Uterus (tissue), 2 donors: Measurements from ENCODE around the gene CELA3B.
"Not testable (repeated sequence)": the region's sequence is repeated elsewhere in the genome, so short reads cannot be mapped to it uniquely, and the experiment has no call there.

Source experiments
- CTCF ChIP-seq, 4 experiments: fragments of 200-600 bp in 2 of 4; fragments of 450-650 bp in 2 of 4; sonication (generic) in 2 of 4; IDR thresholded peaks; one replicate each; pipeline ENCODE4 v1.5.1; 2016 to 2019; ENCODE audit warnings: antibody characterized with exemption in 4 of 4, mild to moderate bottlenecking in 2 of 4, moderate library complexity in 1 of 4
- POLR2A ChIP-seq, 2 donors: fragments of 450-650 bp; IDR thresholded peaks; one replicate each; pipeline ENCODE4 v1.6.1; 2016; ENCODE audit warnings: antibody characterized with exemption in 2 of 2, mild to moderate bottlenecking in 1 of 2, moderate library complexity in 1 of 2

GRCh38 chr1:21973948-21974347, 2.9 kb upstream of the CELA3B start:
- not testable (repeated sequence) for TF ChIP-seq CTCF, POLR2A (IDR thresholded peaks at IDR 0.05)
